Smooth muscle cell (in vitro differentiated cells): ENCODE measurements around the gene SVIP. TPM values are rescaled to one million over a fixed set of nuclear protein-coding genes. Genes with fewer than 3 reads are reported as not detected.

Experiments
- DNase-seq: peaks from one replicate; lab custom pipeline; 2025; ENCODE audit not compliant: unreplicated experiment; lab: John Stamatoyannopoulos, UW
- H2AFZ ChIP-seq: fragments of 200-600 bp; sonication (generic); 2 replicates; pipeline ENCODE4 v1.6.0; 2016; ENCODE audit warnings: antibody characterized with exemption, low read depth, mild to moderate bottlenecking
- H3F3A ChIP-seq: fragments of 200-600 bp; sonication (generic); 2 replicates; pipeline ENCODE4 v1.6.0; 2017; ENCODE audit warnings: antibody characterized with exemption, low read depth
- H3K27ac ChIP-seq: fragments of 200-600 bp; sonication (generic); 2 replicates; pipeline ENCODE4 v1.5.1; 2016; ENCODE audit warnings: low read depth, mild to moderate bottlenecking
- H3K27me3 ChIP-seq: fragments of 200-600 bp; sonication (generic); 2 replicates; pipeline ENCODE4 v1.6.1; 2016; ENCODE audit warnings: low read depth, mild to moderate bottlenecking
- H3K36me3 ChIP-seq: fragments of 200-600 bp; sonication (generic); 2 replicates; pipeline ENCODE4 v1.5.1; 2016; ENCODE audit warnings: low read depth
- H3K4me1 ChIP-seq: fragments of 200-600 bp; sonication (generic); 2 replicates; pipeline ENCODE4 v1.5.1; 2016; ENCODE audit warnings: low read depth
- H3K4me2 ChIP-seq: fragments of 200-600 bp; sonication (generic); 2 replicates; pipeline ENCODE4 v1.6.0; 2016; ENCODE audit warnings: mild to moderate bottlenecking
- H3K4me3 ChIP-seq: fragments of 200-600 bp; sonication (generic); 2 replicates; pipeline ENCODE4 v1.5.1; 2016; ENCODE audit warnings: mild to moderate bottlenecking
- H3K79me2 ChIP-seq: fragments of 200-600 bp; sonication (generic); 2 replicates; pipeline ENCODE4 v1.6.0; 2016; ENCODE audit warnings: low read depth, mild to moderate bottlenecking
- H3K9ac ChIP-seq: fragments of 200-600 bp; sonication (generic); 2 replicates; pipeline ENCODE4 v1.6.0; 2016; ENCODE audit warnings: low read depth
- H3K9me3 ChIP-seq: fragments of 200-600 bp; sonication (generic); replicated peaks from 2 replicates; pipeline ENCODE4 v1.5.1; 2016; ENCODE audit warnings: low read depth
- H4K20me1 ChIP-seq: fragments of 200-600 bp; sonication (generic); 2 replicates; pipeline ENCODE4 v1.6.0; 2016; ENCODE audit warnings: low read depth
- CTCF ChIP-seq: fragments of 200-600 bp; sonication (generic); IDR thresholded peaks from 2 replicates; pipeline ENCODE4 v1.5.1; 2017; ENCODE audit warnings: borderline replicate concordance, mild to moderate bottlenecking, antibody characterized with exemption; ENCODE audit not compliant: insufficient read depth, poor library complexity, severe bottlenecking
- WGBS: methylation state at CpG from one replicate; pipeline ENCODE4 v1.1.7; 2016; ENCODE audit warnings: low lambda C conversion rate; 5-methylcytosine and 5-hydroxymethylcytosine counted together
- polyA plus RNA-seq: library from polyadenylated mRNA; unstranded; fragments of >200 nt; fragmentation: Nextera tagmentation; extraction: Ambion mirVana; gene quantifications from 2 replicates; pipeline ENCODE4 v1.2.1, GENCODE V29; 2016
- total RNA-seq: library from RNA; depleted of rRNA; stranded (reverse); fragments of >200 nt; gene quantifications from 2 replicates; pipeline ENCODE4 v1.2.3, GENCODE V29; 2014

SVIP gene
- total and polyA plus RNA-seq, 2 experiments from 2014 or later: 1.1 to 1.3 TPM

GRCh38 chr11:22774716-22775115 lies 54.9 kb downstream of the SVIP start:
- H3K27me3 ChIP-seq: no peaks in the 10 kb centered on the region
- H4K20me1 ChIP-seq: no peaks in the 10 kb centered on the region
- no peaks in the 10 kb centered on the region for H3K79me2 ChIP-seq
- H3F3A ChIP-seq: no peaks in the 10 kb centered on the region
- H3K9me3 ChIP-seq: no peaks in the 10 kb centered on the region
- no peak overlapping the region for H3K4me3 ChIP-seq
- H3K9ac ChIP-seq: no peak overlapping the region
- 86% methylated on average over 2 of the region's 2 CpGs for WGBS
- no peak for DNase-seq
- no peaks in the 10 kb centered on the region for H3K36me3 ChIP-seq
- H2AFZ ChIP-seq: no peak overlapping the region
- no peak for TF ChIP-seq CTCF
- no peak overlapping the region for H3K27ac ChIP-seq
- H3K4me1 ChIP-seq: no peaks in the 10 kb centered on the region
- no peak overlapping the region for H3K4me2 ChIP-seq

DNA sequence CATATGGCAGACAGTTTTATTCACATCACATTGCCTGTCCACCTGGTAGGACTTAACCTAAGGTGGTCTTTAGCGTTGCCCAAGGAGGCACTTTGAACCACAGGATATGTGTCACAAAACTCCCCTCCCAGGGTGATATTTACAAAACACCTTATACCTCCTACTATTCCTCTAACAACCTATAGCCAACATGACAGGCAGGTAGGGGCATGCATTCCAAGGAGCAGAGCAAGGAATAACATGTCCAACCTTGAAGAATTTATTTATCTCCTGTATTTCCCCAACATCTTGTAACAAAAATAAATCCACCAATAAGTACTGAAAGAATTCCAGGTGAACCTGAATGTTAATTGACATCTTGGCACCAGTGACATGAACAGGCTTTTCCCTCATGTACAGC lies 60.5 kb downstream of the SVIP start:
- H3K27me3 ChIP-seq: no peaks in the 10 kb centered on the region
- no peak overlapping the region for H3K27ac ChIP-seq
- H3K36me3 ChIP-seq: no peaks in the 10 kb centered on the region
- no peak for TF ChIP-seq CTCF
- no peaks in the 10 kb centered on the region for H3F3A ChIP-seq
- WGBS: 92% methylated on average over 1 of the region's 1 CpG
- no peak overlapping the region for H3K4me2 ChIP-seq
- H3K4me1 ChIP-seq: no peaks in the 10 kb centered on the region
- H3K9ac ChIP-seq: no peak overlapping the region
- H3K4me3 ChIP-seq: no peak overlapping the region
- H3K9me3 ChIP-seq: no peaks in the 10 kb centered on the region
- H2AFZ ChIP-seq: no peak overlapping the region
- H3K79me2 ChIP-seq: no peaks in the 10 kb centered on the region
- DNase-seq: no peak
- H4K20me1 ChIP-seq: no peaks in the 10 kb centered on the region

Other genes with a start within 250 kb of the SVIP start
- 7.2 and 8.6 TPM in 2 replicates for gene FANCF, start 204.0 kb downstream of the SVIP start, total RNA-seq
- gene FANCF, start 204.0 kb downstream of the SVIP start, polyA plus RNA-seq: 5.6 and 7.0 TPM in 2 replicates
- 0.31 and 0.36 TPM in 2 replicates for gene GAS2, start 163.2 kb downstream of the SVIP start, total RNA-seq
- 0.71 and 1.3 TPM in 2 replicates for gene GAS2, start 163.2 kb downstream of the SVIP start, polyA plus RNA-seq
- not detected in 2 replicates for gene CCDC179, start 30.7 kb upstream of the SVIP start, total RNA-seq
- gene CCDC179, start 30.7 kb upstream of the SVIP start, polyA plus RNA-seq: not detected in 2 replicates